GM12864 (cell line): ENCODE results near the gene SYT13.

Experiments
- DNase-seq: peaks from one replicate; pipeline ENCODE4 v3.0.0-alpha.2; 2011; ENCODE audit warnings: low read depth
- H3K4me3 ChIP-seq: 2 replicates; pipeline ENCODE4 v1.5.1; 2011; ENCODE audit warnings: mild to moderate bottlenecking, low read depth, low read length, control low read depth
- CTCF ChIP-seq: IDR thresholded peaks from 2 replicates; pipeline ENCODE4 v1.5.1; 2011; ENCODE audit warnings: low read depth, mild to moderate bottlenecking, moderate library complexity, low read length, control low read depth, inconsistent platforms; ENCODE audit errors: missing control alignments

Gene SYT13

DNA sequence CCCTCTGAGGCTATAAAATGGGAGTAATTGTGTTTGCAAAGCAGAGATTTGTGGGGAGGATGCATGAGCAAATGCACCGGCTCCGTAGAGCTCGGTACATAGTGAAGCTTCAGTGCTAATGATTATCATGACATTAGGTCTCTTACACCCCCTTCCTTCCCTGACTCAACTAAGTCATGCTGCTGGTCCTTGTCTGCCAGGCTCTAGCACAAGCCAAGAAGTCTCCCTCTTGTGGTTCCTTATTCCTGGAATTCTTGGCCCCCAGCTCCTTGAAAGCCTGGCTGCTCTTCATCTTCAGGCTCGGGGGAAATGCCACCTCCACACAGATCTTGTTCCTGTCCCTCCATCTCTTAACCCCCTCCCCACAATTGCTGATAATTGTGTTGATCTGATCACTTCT, 45.7 kb upstream of the SYT13 start:
- DNase-seq: no peak
- TF ChIP-seq CTCF: no peak
- no peak overlapping the region for H3K4me3 ChIP-seq

DNA sequence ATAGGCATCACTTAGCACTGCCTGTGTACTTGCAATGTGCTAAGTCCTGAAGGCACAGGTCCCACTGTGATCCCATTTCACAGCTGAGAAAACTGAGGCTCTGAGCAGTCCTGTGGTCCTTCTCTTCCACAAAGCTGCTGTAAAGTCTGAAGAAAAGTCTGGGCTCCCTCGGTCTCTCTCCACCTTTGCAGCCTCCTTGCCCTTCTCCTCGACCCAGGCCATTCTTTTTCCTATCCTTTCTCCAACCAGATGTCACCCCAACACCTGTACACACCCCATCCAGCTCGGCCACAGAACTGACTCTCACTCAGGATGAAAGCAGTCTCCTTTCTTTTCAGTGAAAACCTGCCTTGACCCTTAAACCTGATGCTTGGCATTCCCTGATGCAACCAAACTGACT, 42.6 kb upstream of the SYT13 start:
- no peak overlapping the region for H3K4me3 ChIP-seq
- TF ChIP-seq CTCF: no peak

GRCh38 chr11:45324459-45324858, 38.3 kb upstream of the SYT13 start:
- no peak for DNase-seq
- TF ChIP-seq CTCF: no peak
- no peak overlapping the region for H3K4me3 ChIP-seq

More for the DNA sequence above, 42.6 kb upstream of the SYT13 start:
- no peak for DNase-seq

DNA sequence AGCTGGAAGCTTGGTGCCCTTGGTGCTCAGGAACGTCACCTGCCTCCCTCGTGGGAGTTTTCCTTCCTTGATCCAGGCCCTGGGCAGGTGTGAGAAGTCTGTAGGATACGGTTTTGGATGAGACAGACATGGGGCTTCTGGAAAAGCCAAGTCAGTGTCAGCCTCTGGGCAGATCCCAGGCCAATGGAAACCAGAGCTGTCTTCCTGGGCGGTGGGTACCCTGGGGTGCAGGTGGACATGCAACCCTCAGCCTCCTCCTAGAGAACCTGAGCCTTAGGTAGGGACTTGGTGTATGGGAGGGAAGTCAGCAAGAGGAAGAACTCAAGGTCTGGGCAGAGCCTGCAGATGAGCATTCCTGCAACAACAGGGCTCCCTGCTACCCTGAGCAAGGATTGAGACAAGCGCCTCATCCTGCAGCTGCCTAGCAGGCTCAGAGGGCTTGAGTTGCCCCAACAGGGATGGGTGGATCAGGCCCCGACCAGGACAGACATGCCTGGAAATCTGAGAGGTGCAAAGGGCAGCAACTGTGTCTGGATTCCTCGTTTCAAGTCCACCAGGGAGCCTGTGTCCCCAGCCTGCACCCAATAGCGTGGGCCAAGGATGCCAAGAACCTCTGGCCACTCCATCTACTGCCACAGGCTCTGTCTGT, 37.6 kb upstream of the SYT13 start:
- DNase-seq: no peak
- TF ChIP-seq CTCF: no peak
- no peak overlapping the region for H3K4me3 ChIP-seq

DNA sequence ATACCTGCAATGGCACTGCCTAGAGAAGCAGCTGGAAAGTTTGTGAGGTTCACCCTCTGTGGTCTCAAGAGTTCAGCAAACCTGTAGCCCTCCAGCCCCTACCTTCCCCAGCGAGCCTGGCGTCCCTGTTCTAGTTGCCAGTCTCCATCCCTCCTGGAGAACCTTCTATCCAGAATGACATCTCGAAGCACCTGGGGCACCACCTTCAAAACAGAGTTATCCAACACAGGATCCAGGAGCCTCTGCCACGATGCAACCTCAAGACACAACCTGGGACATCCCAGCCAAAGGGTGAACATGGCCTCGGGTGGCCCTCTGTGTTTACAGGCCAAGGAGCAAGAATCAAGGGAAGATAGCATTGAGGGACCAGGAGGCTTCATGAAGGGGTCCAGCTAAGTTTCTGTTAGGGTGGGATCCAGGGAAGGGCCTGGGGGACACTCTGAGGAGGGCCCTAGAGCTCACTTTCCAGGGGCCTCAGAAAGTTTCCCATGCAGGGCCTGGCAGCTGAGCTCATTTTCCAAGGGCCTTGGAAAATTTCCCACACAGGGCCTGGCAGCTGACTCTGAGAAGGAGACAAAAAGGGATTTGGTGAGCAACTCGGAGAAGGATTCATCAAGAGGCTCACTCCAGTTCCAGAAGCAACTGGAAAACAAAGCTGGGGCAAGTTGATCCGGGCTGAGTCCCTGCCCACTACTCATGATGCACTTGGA, 36.9 kb upstream of the SYT13 start:
- no peak for DNase-seq
- H3K4me3 ChIP-seq: no peak overlapping the region
- no peak for TF ChIP-seq CTCF

DNA sequence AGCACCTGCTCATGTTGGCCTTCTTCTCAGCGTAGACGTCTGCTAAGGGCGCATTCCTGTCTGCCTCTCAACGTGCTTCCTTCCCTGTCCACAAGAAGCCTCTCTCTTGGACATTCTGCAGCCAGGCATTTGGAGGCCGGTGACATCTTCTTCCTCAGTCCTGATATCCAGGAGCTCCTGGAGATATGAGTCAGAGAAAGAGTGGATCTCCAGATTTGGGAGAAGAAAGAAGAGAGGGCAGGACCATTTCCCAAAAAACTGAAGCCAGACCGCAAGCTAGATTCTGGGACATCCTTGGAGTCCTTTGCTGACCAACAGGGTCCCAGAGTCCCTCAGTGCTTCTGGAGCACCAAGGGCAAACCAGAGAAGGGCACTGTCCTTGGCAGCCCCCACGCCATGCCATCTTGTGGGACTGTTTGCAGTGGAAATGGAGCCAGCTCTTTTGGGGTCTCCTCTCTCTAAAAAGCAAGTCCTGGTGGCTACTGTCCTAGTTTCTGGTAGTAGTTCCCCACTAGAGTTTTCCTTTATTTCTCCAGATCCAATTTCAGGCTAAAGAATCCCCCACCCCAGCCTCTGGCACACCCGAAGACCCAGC, 36.1 kb upstream of the SYT13 start:
- no peak overlapping the region for H3K4me3 ChIP-seq
- TF ChIP-seq CTCF: no peak
- no peak for DNase-seq
